Endothelial cell (in vitro differentiated cells): ENCODE measurements around the gene KIF15. TPM values are rescaled to one million over a fixed set of nuclear protein-coding genes. Genes with fewer than 3 reads are reported as not detected.
A peak's percentile ranks its signal among the peaks of the same experiment; 100 is the strongest.

ENCODE experiments used
- DNase-seq: peaks from one replicate; pipeline ENCODE4 v3.0.0; 2021; ENCODE audit warnings: low spot score
- H3K27ac Mint-ChIP-seq: one replicate; pipeline ENCODE4 v1.8.0; 2021; ENCODE audit warnings: mixed read lengths, inconsistent platforms; ENCODE audit not compliant: unreplicated experiment
- H3K27me3 Mint-ChIP-seq: one replicate; pipeline ENCODE4 v1.8.0; 2021; ENCODE audit warnings: mild to moderate bottlenecking, moderate library complexity, mixed read lengths, inconsistent platforms; ENCODE audit not compliant: unreplicated experiment
- H3K36me3 Mint-ChIP-seq: one replicate; pipeline ENCODE4 v1.8.0; 2021; ENCODE audit warnings: mild to moderate bottlenecking, low read depth, mixed read lengths, inconsistent platforms; ENCODE audit not compliant: unreplicated experiment
- H3K4me1 Mint-ChIP-seq: one replicate; pipeline ENCODE4 v1.8.0; 2021; ENCODE audit warnings: mild to moderate bottlenecking, mixed read lengths, inconsistent platforms; ENCODE audit not compliant: unreplicated experiment
- H3K4me3 Mint-ChIP-seq: one replicate; pipeline ENCODE4 v1.8.0; 2021; ENCODE audit warnings: mild to moderate bottlenecking, mixed read lengths, inconsistent platforms; ENCODE audit not compliant: unreplicated experiment
- H3K9me3 Mint-ChIP-seq: one replicate; pipeline ENCODE4 v1.8.0; 2021; ENCODE audit warnings: mixed read lengths, inconsistent platforms; ENCODE audit not compliant: unreplicated experiment
- total RNA-seq: library from RNA; stranded (reverse); fragmentation: NEBNext Ultra II Directional; extraction: Animal tissue kit (Norgen Biotek cat#: 25700); gene quantifications from one replicate; pipeline ENCODE4 v1.2.1, GENCODE V29; 2021; ENCODE audit not compliant: unreplicated experiment
- TF ChIP-seq, protein P1 (sequence below): fragments of 200-600 bp; sonication (generic); IDR thresholded peaks from one replicate; pipeline ENCODE4 v1.5.0; 2021; ENCODE audit warnings: antibody characterized with exemption; ENCODE audit not compliant: unreplicated experiment

The KIF15 gene
- total RNA-seq, 1 donor from 2014 or later: 6.0 TPM

- Mint-ChIP-seq H3K27ac (no peak overlapping the region), H3K27me3 (peaks cover 10% of the 10 kb centered on the region), H3K9me3 (peaks cover 52% of the 10 kb centered on the region), H3K36me3 (peaks cover 75% of the 10 kb centered on the region), H3K4me3 (no peak overlapping the region), H3K4me1 (no peaks in the 10 kb centered on the region)
- DNase-seq: no peak
- TF ChIP-seq, protein P1, sequence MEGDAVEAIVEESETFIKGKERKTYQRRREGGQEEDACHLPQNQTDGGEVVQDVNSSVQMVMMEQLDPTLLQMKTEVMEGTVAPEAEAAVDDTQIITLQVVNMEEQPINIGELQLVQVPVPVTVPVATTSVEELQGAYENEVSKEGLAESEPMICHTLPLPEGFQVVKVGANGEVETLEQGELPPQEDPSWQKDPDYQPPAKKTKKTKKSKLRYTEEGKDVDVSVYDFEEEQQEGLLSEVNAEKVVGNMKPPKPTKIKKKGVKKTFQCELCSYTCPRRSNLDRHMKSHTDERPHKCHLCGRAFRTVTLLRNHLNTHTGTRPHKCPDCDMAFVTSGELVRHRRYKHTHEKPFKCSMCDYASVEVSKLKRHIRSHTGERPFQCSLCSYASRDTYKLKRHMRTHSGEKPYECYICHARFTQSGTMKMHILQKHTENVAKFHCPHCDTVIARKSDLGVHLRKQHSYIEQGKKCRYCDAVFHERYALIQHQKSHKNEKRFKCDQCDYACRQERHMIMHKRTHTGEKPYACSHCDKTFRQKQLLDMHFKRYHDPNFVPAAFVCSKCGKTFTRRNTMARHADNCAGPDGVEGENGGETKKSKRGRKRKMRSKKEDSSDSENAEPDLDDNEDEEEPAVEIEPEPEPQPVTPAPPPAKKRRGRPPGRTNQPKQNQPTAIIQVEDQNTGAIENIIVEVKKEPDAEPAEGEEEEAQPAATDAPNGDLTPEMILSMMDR: no peak
These were observed 39.5 kb upstream of the KIF15 start for GRCh38 chr3:44722103-44722401.

DNA sequence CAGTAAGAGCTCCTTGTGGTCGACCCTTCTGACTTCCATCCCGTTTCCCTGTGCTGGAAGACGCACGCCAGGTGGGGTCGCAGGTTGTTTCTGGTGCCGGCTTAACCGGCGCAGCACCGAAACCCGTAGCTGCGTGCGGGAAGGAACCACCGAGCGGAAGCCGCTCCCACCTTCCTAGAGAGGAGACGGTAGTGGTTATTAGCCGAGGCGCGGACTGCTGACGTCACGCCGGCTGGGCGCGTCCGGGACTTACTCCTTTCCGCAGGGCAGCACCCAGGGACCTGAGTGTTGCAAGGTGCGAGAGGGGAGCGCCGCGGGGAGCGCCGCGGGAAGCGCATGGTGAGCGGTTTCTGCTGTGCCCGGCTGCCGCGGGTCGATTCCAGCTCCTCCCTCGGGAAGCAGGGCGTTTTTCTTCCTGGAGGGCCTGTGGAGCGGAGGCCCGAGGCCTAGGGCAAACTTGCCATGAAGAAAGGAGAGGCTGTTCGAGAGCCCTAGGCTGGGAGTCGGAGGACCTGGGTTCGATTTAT lies 32.1 kb upstream of the KIF15 start, which contains the start of gene ZNF501:
Gene ZNF501, plus strand, starts transcription at position 252 of the 527 bp plus-strand sequence. CDS start 4,787 bp downstream, outside the sequence.
- H3K27ac Mint-ChIP-seq: peak within 1 kb of the TSS; percentile 12
- TF ChIP-seq, protein P1: no peak
- DNase-seq: peak; percentile 57
- H3K4me3 Mint-ChIP-seq: peak within 1 kb of the TSS; percentile 87
- peaks cover 6% of the 10 kb centered on the region for H3K27me3 Mint-ChIP-seq
- peaks cover 69% of the 10 kb centered on the region for H3K36me3 Mint-ChIP-seq
- no peaks in the 10 kb centered on the region for H3K4me1 Mint-ChIP-seq
- H3K9me3 Mint-ChIP-seq: peaks cover 44% of the 10 kb centered on the region

GRCh38 chr3:44734646-44735168 lies 26.9 kb upstream of the KIF15 start:
- Mint-ChIP-seq H3K36me3 (peaks cover 64% of the 10 kb centered on the region), H3K4me3 (peak overlapping the region; percentile 68), H3K27ac (no peak overlapping the region), H3K4me1 (no peaks in the 10 kb centered on the region), H3K27me3 (no peaks in the 10 kb centered on the region), H3K9me3 (peaks cover 37% of the 10 kb centered on the region)
- no peak for DNase-seq
- TF ChIP-seq, protein P1: no peak

DNA sequence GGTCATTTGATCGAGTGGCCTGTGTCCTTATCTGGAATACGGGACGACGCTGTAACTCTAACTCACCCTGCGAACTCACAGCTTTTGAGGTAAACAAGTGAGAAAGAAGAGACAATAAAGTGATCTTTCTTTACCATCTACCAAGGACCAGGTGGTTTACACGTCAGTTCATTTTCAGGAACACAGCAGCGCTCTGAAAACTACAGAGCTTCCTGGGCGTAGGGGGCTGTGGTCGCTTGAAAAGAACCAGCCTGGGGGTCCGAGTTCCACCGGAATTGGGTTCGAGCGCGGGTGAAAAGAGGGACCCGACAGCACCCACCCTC lies 532 bp upstream of the KIF15 start:
- peaks cover 8% of the 10 kb centered on the region for H3K9me3 Mint-ChIP-seq
- peak overlapping the region; percentile 96 for H3K4me3 Mint-ChIP-seq
- no peak for DNase-seq
- H3K36me3 Mint-ChIP-seq: peaks cover 41% of the 10 kb centered on the region
- H3K27ac Mint-ChIP-seq: peak overlapping the region; percentile 84
- peaks cover 7% of the 10 kb centered on the region for H3K4me1 Mint-ChIP-seq
- TF ChIP-seq, protein P1: no peak
- H3K27me3 Mint-ChIP-seq: peaks cover 5% of the 10 kb centered on the region

- H3K4me3 Mint-ChIP-seq: peak overlapping the region; percentile 96
- H3K27me3 Mint-ChIP-seq: peaks cover 5% of the 10 kb centered on the region
- peak overlapping the region; percentile 16 for H3K27ac Mint-ChIP-seq
- TF ChIP-seq, protein P1: no peak
- no peak for DNase-seq
- H3K4me1 Mint-ChIP-seq: peaks cover 7% of the 10 kb centered on the region
- H3K9me3 Mint-ChIP-seq: peaks cover 11% of the 10 kb centered on the region
- H3K36me3 Mint-ChIP-seq: peaks cover 48% of the 10 kb centered on the region
These were observed 630 bp downstream of the KIF15 start for GRCh38 chr3:44762170-44762677.
